ENCODE measurements around the gene ZNF239.
"Not testable (repeated sequence)": the region's sequence is repeated elsewhere in the genome, so short reads cannot be mapped to it uniquely, and the experiment has no call there.

Gene ZNF239
- 10.3 to 18.2 reads per million in 2 experiments for total RNA-seq

- DNase-seq (ENCODE audit: low read depth), result peak; percentile 62
Measured at GRCh38 chr10:43574001-43574892, at the start of gene ZNF239. Gene ZNF239, minus strand, starts transcription at chr10:43574616. Its CDS starts 16,537 bp downstream, at chr10:43558079.

- DNase-seq (ENCODE audit: low read depth), result no peak
Measured at GRCh38 chr10:43623351-43623750, 48.9 kb upstream of the ZNF239 start.

- DNase-seq (ENCODE audit: low read depth), result no peak
Measured at GRCh38 chr10:43622038-43622437, 47.6 kb upstream of the ZNF239 start.

GRCh38 chr10:43619368-43619767 lies 45.0 kb upstream of the ZNF239 start:
- DNase-seq (ENCODE audit: low read depth), result no peak

GRCh38 chr10:43616697-43617370 lies 42.4 kb upstream of the ZNF239 start:
- no peak for DNase-seq (ENCODE audit: low read depth)

- DNase-seq (ENCODE audit: low read depth), result no peak
Measured at GRCh38 chr10:43610636-43611035, 36.2 kb upstream of the ZNF239 start.

GRCh38 chr10:43607199-43607573 lies 32.8 kb upstream of the ZNF239 start:
- no peak for DNase-seq (ENCODE audit: low read depth)

- peak; percentile 39 for DNase-seq (ENCODE audit: low read depth)
Measured at GRCh38 chr10:43606323-43607198, 32.1 kb upstream of the ZNF239 start, which contains the start of gene ZNF485. Gene ZNF485, plus strand, starts transcription at chr10:43606438. Its CDS starts 613 bp downstream, at chr10:43607051.

GRCh38 chr10:43605850-43606322 lies 31.5 kb upstream of the ZNF239 start:
- DNase-seq (ENCODE audit: low read depth), result no peak

GRCh38 chr10:43601576-43601975 lies 27.2 kb upstream of the ZNF239 start:
- DNase-seq (ENCODE audit: low read depth), result not testable (repeated sequence)

GRCh38 chr10:43599333-43599732 lies 24.9 kb upstream of the ZNF239 start:
- no peak for DNase-seq (ENCODE audit: low read depth)

- DNase-seq (ENCODE audit: low read depth), result no peak
Measured at GRCh38 chr10:43598446-43598845, 24.0 kb upstream of the ZNF239 start.

- DNase-seq (ENCODE audit: low read depth), result no peak
Measured at GRCh38 chr10:43596546-43596945, 22.1 kb upstream of the ZNF239 start.

- no peak for DNase-seq (ENCODE audit: low read depth)
Measured at GRCh38 chr10:43595739-43596298, 21.4 kb upstream of the ZNF239 start.

- DNase-seq (ENCODE audit: low read depth), result no peak
Measured at GRCh38 chr10:43594944-43595589, 20.7 kb upstream of the ZNF239 start.

- DNase-seq (ENCODE audit: low read depth), result no peak
Measured at GRCh38 chr10:43591303-43591904, 17.0 kb upstream of the ZNF239 start.

- DNase-seq (ENCODE audit: low read depth), result not testable (repeated sequence)
Measured at GRCh38 chr10:43586730-43587115, 12.3 kb upstream of the ZNF239 start.

GRCh38 chr10:43585981-43586729 lies 11.7 kb upstream of the ZNF239 start:
- DNase-seq (ENCODE audit: low read depth), result no peak

- DNase-seq (ENCODE audit: low read depth), result no peak
Measured at GRCh38 chr10:43585046-43585445, 10.6 kb upstream of the ZNF239 start.

- no peak for DNase-seq (ENCODE audit: low read depth)
Measured at GRCh38 chr10:43584051-43584450, 9.6 kb upstream of the ZNF239 start.
